PC-9 (cell line): Measurements from ENCODE around the gene PIP5K1A. TPM values are rescaled to one million over a fixed set of nuclear protein-coding genes. Genes with fewer than 3 reads are reported as not detected.
A peak's percentile ranks its signal among the peaks of the same experiment; 100 is the strongest.

Source experiments
- BruUV-seq: library from RNA; stranded (reverse); fragments of 400-500 nt; replicated peaks from 2 replicates; lab custom pipeline; 2021; lab: Mats Ljungman, UMichigan
- CTCF ChIA-PET: fragments of 300-600 bp; sonication (Branson Sonifier 250); formaldehyde crosslinking; loops from one replicate; lab custom pipeline; 2022; ENCODE audit warnings: antibody characterized with exemption; lab: Charles Lee
- POLR2A ChIA-PET: fragments of 300-600 bp; sonication (Branson Sonifier 250); formaldehyde crosslinking; loops from one replicate; lab custom pipeline; 2022; ENCODE audit warnings: antibody characterized with exemption; ENCODE audit not compliant: unreplicated experiment; lab: Charles Lee
- DNase-seq, 2 experiments: peaks; one replicate each; pipeline versions ENCODE4 v3.0.0 to v3.0.0-alpha.2; 2015 to 2022; ENCODE audit warnings: mixed read lengths in 1 of 2
- H2AFZ ChIP-seq: fragments of 200-600 bp; sonication (generic); 2 replicates; pipeline ENCODE4 v1.8.1; 2017; ENCODE audit warnings: antibody characterized with exemption
- H3F3A ChIP-seq: fragments of 200-600 bp; sonication (generic); 2 replicates; pipeline ENCODE4 v1.8.1; 2017; ENCODE audit warnings: antibody characterized with exemption, mild to moderate bottlenecking, low read depth; ENCODE audit not compliant: insufficient read depth
- H3K27ac ChIP-seq: fragments of 200-600 bp; sonication (generic); 2 replicates; pipeline ENCODE4 v1.6.1; 2016; ENCODE audit warnings: mixed run types
- H3K27me3 ChIP-seq: fragments of 200-600 bp; sonication (generic); 2 replicates; pipeline ENCODE4 v1.6.1; 2016; ENCODE audit warnings: low read depth, mixed run types; ENCODE audit not compliant: insufficient read depth
- H3K36me3 ChIP-seq: fragments of 200-600 bp; sonication (generic); 2 replicates; pipeline ENCODE4 v1.6.1; 2016; ENCODE audit warnings: low read depth, mixed run types
- H3K4me1 ChIP-seq: fragments of 200-600 bp; sonication (generic); replicated peaks from 2 replicates; pipeline ENCODE4 v1.6.1; 2016; ENCODE audit warnings: mixed run types; ENCODE audit not compliant: insufficient read depth
- H3K4me2 ChIP-seq: fragments of 200-600 bp; sonication (generic); 2 replicates; pipeline ENCODE4 v1.6.1; 2017; ENCODE audit warnings: mixed run types
- H3K4me3 ChIP-seq: fragments of 200-600 bp; sonication (generic); 2 replicates; pipeline ENCODE4 v1.6.1; 2016; ENCODE audit warnings: mixed run types
- H3K79me2 ChIP-seq: fragments of 200-600 bp; sonication (generic); 2 replicates; pipeline ENCODE4 v1.6.1; 2017; ENCODE audit warnings: low read depth, mixed run types
- H3K9me2 ChIP-seq: fragments of 200-600 bp; sonication (generic); 2 replicates; pipeline ENCODE4 v1.8.1; 2017; ENCODE audit warnings: mild to moderate bottlenecking; ENCODE audit not compliant: insufficient read depth
- H3K9me3 ChIP-seq: fragments of 200-600 bp; sonication (generic); 2 replicates; pipeline ENCODE4 v1.8.1; 2016; ENCODE audit warnings: low read depth; ENCODE audit not compliant: insufficient read depth
- H4K20me1 ChIP-seq: fragments of 200-600 bp; sonication (generic); 2 replicates; pipeline ENCODE4 v1.8.1; 2017; ENCODE audit not compliant: insufficient read depth
- CTCF ChIP-seq: fragments of 200-600 bp; sonication (generic); conservative IDR thresholded peaks from 2 replicates; pipeline ENCODE4 v1.6.1; 2017; ENCODE audit warnings: mixed run types, antibody characterized with exemption, mild to moderate bottlenecking, moderate library complexity
- EZH2 ChIP-seq: fragments of 200-600 bp; sonication (generic); IDR thresholded peaks from 2 replicates; pipeline ENCODE4 v1.8.0; 2017; ENCODE audit warnings: antibody characterized with exemption, low read depth
- intact Hi-C: fragments of 100-400 bp; cut with micrococcal nuclease; formaldehyde crosslinking; loops from one replicate; pipeline ENCODE4 v1.10.0; 2022; ENCODE audit not compliant: unreplicated experiment
- total RNA-seq: library from RNA; stranded (reverse); gene quantifications from 2 replicates; pipeline ENCODE4 v1.2.3, GENCODE V29; 2021

The PIP5K1A gene
- total RNA-seq, 1 experiment from 2014 or later, result 69.7 TPM

GRCh38 chr1:151282883-151283725, 84.8 kb downstream of the PIP5K1A start:
- Histone ChIP-seq H3K9me2 (no peaks in the 10 kb centered on the region), H3K4me2 (peak overlapping the region; percentile 100), H3K4me1 (peaks cover 13% of the 10 kb centered on the region; the same call in 1 of the 2 replicates), H3F3A (peaks cover 4% of the 10 kb centered on the region; the same call in 1 of the 2 replicates), H3K27me3 (no peaks in the 10 kb centered on the region), H3K79me2 (peaks cover 35% of the 10 kb centered on the region), H4K20me1 (peaks cover 4% of the 10 kb centered on the region; the same call in 1 of the 2 replicates), H3K36me3 (0 out of 2 replicates have a peak, but pooled peaks cover 4% of the 10 kb centered on the region), H3K4me3 (peak overlapping the region; percentile 62), H3K9me3 (no peaks in the 10 kb centered on the region), H3K27ac (peak overlapping the region; percentile 90; the same call in 1 of the 2 replicates), H2AFZ (peak overlapping the region; percentile 78)
- TF ChIP-seq CTCF (no peak), EZH2 (no peak)
- BruUV-seq, result TSS peak; percentile 28
- ChIA-PET POLR2A (interaction anchor here (0.6 to 0.7 kb wide), 3 partner anchors 33 to 1348 kb away, joined by 3 to 4 read pairs (median 4); no protein-coding TSS in a partner anchor), CTCF (no interaction called here)
- DNase-seq, result peak; percentile 43 to 51
- intact Hi-C loops, result loop anchor here (1.0 to 10.0 kb wide), 3 partner anchors 29 to 552 kb away; partner anchors contain the start of genes C2CD4D, PSMD4 and RORC

GRCh38 chr1:151284013-151284577, 85.7 kb downstream of the PIP5K1A start:
- peaks cover 4% of the 10 kb centered on the region; the same call in 1 of the 2 replicates for H4K20me1 ChIP-seq
- H3K36me3 ChIP-seq, result 0 out of 2 replicates have a peak, but pooled peaks cover 4% of the 10 kb centered on the region
- H3K79me2 ChIP-seq, result peaks cover 35% of the 10 kb centered on the region
- peaks cover 4% of the 10 kb centered on the region; the same call in 1 of the 2 replicates for H3F3A ChIP-seq
- no peaks in the 10 kb centered on the region for H3K9me3 ChIP-seq
- H3K4me1 ChIP-seq, result peaks cover 13% of the 10 kb centered on the region; the same call in 1 of the 2 replicates
- H3K27ac ChIP-seq, result no peak overlapping the region
- no peaks in the 10 kb centered on the region for H3K9me2 ChIP-seq
- DNase-seq, result no peak
- H3K27me3 ChIP-seq, result no peaks in the 10 kb centered on the region
- BruUV-seq, result no TSS peak
- H3K4me2 ChIP-seq, result peak overlapping the region; percentile 100
- H2AFZ ChIP-seq, result no peak overlapping the region
- ChIA-PET POLR2A (interaction anchor here (0.7 kb wide), 2 partner anchors 412 to 1349 kb away, joined by 4 read pairs; no protein-coding TSS in a partner anchor), CTCF (no interaction called here)
- TF ChIP-seq EZH2, result no peak
- no peak for TF ChIP-seq CTCF
- H3K4me3 ChIP-seq, result peak overlapping the region; percentile 62; the same call in 1 of the 2 replicates
- intact Hi-C loops, result loop anchor here (10.0 kb wide), 1 partner anchor 551 kb away; the partner anchor contains the start of genes C2CD4D and RORC

- Histone ChIP-seq H3K79me2 (peaks cover 35% of the 10 kb centered on the region), H3K4me1 (peaks cover 13% of the 10 kb centered on the region; the same call in 1 of the 2 replicates), H3K4me2 (no peak overlapping the region), H3F3A (no peaks in the 10 kb centered on the region; the same call in 1 of the 2 replicates), H3K9me2 (no peaks in the 10 kb centered on the region), H3K4me3 (no peak overlapping the region), H3K9me3 (no peaks in the 10 kb centered on the region), H3K36me3 (peaks cover 4% of the 10 kb centered on the region; the same call in 1 of the 2 replicates), H2AFZ (no peak overlapping the region), H3K27me3 (no peaks in the 10 kb centered on the region), H3K27ac (no peak overlapping the region), H4K20me1 (peaks cover 4% of the 10 kb centered on the region; the same call in 1 of the 2 replicates)
- intact Hi-C loops, result loop anchor here (10.0 kb wide), 1 partner anchor 548 kb away; the partner anchor contains the start of genes C2CD4D and RORC
- no peak for TF ChIP-seq CTCF
- no peak for TF ChIP-seq EZH2
- DNase-seq, result no peak
- CTCF ChIA-PET, result no interaction called here
- POLR2A ChIA-PET, result no interaction called here
- BruUV-seq, result no TSS peak
Measured at GRCh38 chr1:151286619-151287340, 88.4 kb downstream of the PIP5K1A start.
